ENCODE data around the gene WDR19.
"Not testable (repeated sequence)": the region's sequence is repeated elsewhere in the genome, so short reads cannot be mapped to it uniquely, and the experiment has no call there.

The WDR19 gene

GRCh38 chr4:39181905-39182638 lies at the start of gene WDR19:
WDR19 (plus strand) TSS chr4:39182529; CDS start chr4:39182558, 29 bp downstream.
- peak; percentile 96 for DNase-seq

DNA sequence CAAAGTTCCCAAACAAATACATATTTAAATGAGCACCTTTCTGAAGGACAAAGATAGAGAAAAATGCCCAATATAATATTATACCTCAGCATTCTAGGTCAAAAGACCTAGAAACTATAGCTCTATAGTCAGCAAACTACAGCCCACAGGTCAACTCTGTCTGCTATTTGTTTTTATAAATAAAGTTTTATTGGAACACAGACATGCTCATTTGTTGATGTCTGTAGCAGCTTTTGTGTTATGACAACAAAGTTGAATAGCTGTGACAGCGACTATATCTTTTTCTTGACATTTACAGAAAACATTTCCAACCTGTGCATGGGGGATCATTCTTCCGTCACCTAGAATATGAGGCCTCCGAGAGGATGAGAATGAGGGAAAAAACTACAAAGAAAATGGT lies 48.7 kb upstream of the WDR19 start:
- no peak for DNase-seq

DNA sequence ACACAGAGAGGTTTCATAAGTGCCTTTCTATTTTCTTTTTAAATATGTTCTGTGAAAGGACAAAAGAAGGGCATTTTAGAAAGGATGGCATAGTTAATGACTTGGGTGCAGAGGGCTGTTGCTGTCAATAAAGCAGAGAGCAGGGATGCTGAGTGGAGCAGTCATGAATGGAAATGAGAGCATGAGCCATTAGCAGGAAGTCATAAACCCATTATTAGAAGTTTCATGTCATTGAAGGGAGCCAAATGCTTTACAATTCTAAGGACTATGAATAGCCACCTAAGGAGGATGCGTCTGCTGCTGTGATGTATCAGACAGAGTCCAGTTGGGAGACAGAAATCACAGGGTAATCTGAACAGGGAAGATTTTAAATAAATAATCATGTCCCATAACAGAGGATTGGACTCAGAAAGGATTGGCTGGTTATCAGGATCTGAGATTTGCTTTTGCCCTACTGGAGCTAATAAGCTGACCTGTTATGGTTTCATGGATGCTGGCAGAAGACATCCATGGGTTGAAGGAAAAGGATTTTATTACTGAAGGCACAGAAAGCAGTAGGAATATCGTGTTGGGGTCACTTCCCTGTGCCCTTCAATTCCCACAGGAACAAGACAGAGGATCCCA lies 47.5 kb upstream of the WDR19 start:
- no peak for DNase-seq

DNA sequence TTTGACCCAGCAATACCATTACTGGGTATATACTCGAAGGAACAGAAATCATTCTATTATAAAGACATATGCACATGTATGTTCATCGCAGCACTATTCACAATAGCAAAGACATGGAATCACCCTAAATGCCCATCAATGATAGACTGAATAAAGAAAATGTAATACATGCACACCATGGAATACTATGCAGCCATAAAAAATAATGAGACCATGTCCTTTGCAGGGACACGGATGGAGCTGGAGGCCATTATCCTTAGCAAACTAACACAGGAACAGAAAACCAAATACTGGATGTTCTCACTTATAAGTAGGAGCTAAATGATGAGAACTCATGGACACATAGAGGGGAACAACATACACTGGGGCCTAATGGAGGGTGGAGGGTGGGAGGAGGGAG lies 44.1 kb upstream of the WDR19 start:
- DNase-seq: not testable (repeated sequence)

DNA sequence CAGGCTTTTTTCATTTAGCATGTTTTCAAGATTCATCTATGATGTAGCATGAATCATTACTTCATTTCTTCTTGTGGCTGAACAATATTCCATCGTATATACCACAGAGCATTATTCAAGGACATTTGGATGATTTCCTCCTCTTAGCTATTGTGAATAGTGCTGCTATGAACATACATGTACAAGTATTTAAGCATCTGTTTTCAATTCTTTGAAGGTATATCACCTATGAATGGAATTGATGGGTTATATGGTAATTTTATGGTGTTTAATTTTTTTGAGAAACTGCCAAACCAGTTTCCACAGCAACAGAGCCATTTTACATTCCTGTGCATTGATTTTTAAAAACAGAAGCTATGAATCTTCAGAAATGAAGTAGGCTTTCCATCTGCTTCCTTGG lies 36.1 kb upstream of the WDR19 start:
- no peak for DNase-seq

- no peak for DNase-seq
Observed at GRCh38 chr4:39154009-39154408, 28.3 kb upstream of the WDR19 start.

DNA sequence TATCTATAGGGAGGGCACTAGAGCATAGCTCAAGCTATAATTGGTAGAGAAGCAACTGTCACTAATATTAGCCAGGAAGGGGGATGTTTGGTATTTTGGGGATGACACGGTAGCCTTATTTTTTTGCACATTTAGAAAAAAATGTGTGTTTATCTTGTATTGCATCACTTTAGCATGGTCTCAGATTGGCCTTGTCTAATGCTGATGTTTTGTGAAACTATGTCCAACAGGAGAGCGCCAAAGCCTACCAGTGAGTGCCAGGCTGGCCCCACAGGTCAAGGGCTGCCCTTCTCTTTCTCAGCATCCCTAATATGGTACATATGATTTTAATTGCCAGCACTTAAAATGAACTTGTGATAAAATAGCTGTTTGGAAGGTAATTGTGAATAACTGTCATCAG lies 24.8 kb upstream of the WDR19 start:
- DNase-seq: no peak

- DNase-seq: no peak
Observed at GRCh38 chr4:39166177-39166576, 16.2 kb upstream of the WDR19 start.

GRCh38 chr4:39166669-39167068 lies 15.7 kb upstream of the WDR19 start:
- no peak for DNase-seq

DNA sequence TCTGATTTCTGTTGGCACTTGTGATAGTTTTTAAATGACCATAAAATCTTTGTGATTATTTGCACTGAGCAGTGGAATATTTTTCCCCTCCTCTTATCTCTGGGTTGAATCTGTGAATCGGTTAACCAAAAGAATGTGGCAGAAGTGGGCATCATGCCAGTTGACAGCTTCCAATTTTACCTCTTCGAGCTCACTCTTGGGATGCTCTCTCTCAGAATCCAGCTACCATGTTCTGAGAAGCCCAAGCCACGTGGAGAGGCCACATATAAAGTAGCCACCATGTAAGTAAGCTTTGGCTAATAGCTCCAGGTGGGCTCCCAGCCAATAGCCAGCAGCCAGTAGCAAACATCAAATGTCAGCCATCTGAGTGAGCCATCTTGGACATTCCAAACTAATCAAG lies 12.9 kb upstream of the WDR19 start:
- DNase-seq: no peak

DNA sequence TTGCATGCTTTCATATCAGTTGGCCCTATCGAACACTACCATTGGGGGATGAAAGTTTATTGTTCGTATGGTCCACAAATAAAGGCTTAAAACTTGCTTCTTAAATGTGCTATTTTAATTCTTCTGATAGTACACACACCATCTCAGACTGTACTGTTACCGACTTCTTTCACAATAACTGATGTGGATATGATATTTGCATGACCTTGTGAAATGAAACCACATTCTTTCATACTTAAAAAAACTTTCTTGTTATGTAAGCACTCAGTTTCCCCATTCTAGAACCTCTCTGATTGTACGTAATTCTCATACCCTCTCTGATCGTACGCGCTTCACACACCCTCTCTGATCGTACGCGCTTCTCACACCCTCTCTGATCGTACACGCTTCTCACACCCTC lies 12.0 kb upstream of the WDR19 start:
- no peak for DNase-seq

DNA sequence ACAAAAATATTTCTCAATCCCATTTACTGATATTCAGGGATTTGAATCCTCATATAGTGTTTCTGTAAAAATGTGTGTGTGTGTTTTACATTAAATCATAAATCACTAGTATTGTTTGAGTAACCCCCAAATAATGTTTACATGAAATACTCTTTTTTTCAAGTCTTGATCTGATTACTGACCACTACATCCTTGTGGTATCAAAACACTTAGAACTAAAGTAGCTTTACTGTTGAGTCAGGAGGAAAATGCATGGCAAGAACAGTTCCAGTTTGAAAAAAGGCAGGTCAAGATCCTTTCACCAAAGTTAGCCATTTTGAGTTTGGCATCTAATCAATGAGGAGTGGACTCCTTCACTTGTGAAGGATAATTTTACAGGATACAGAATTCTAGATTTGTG lies 3.6 kb upstream of the WDR19 start:
- DNase-seq: no peak

DNA sequence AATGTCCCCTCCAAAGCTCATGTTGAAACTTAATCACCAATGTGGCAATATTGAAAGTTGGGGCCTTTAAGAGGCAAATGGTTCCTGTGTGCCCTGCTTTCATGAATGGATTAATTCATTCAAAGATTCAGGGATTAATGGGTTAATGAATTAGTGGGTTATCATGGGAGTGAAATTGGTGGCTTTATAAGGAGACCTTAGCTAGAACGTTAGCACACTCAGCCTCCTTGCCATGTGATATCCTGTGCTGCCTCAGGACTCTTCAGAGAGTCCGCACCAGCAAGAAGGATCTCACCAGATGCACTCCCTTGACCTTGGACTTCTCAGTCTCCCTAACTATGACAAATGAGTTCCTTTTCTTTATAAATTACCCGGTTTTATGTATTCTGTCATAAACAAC lies 2.6 kb upstream of the WDR19 start:
- no peak for DNase-seq

GRCh38 chr4:39180629-39181028 lies 1.7 kb upstream of the WDR19 start:
- DNase-seq: not testable (repeated sequence)

- no peak for DNase-seq
Observed at GRCh38 chr4:39181520-39181904, 817 bp upstream of the WDR19 start.

GRCh38 chr4:39201963-39202362 lies 19.6 kb downstream of the WDR19 start:
- DNase-seq: no peak

GRCh38 chr4:39204543-39204942 lies 22.2 kb downstream of the WDR19 start:
- DNase-seq: no peak

DNA sequence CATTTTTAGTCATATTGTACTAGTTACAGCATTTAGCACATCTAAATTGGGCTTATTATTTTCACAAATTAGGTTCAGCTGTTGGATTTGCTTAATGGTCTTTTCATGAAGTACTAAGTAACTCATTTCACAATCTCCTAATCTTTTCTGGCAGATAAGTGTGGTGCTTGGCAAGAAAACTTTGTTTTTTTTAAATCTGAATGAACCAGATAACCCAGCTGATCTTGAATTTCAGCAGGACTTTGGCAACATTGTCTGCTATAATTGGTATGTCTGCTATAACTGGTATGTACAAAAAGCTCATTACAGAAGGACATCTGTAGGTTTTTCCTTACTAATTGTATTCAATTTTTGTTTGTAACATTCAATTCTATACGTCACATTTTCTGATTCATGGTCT lies 22.7 kb downstream of the WDR19 start:
- DNase-seq: no peak

- DNase-seq: no peak
Observed at GRCh38 chr4:39205476-39205875, 23.1 kb downstream of the WDR19 start.

DNA sequence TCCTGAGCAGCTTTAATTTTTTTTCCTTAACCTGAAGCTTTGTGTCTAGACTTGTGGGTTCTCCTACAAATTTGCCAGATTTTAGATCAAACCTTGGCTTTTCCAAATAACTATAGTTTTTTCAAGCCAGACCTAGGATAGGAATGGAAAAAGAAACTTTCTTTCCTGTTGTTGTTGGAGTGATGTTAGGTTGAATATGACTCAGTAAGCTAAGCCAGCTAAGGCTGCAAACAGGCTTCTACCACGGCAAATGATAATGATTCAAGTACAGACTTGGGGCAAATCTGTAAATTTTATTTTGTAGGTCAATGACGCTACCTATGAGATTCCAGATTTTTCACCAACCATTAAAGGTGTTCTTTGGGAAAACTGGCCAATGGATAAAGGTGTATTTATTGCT lies 45.6 kb downstream of the WDR19 start:
- DNase-seq: no peak

GRCh38 chr4:39228377-39228776 lies 46.0 kb downstream of the WDR19 start:
- no peak for DNase-seq

DNA sequence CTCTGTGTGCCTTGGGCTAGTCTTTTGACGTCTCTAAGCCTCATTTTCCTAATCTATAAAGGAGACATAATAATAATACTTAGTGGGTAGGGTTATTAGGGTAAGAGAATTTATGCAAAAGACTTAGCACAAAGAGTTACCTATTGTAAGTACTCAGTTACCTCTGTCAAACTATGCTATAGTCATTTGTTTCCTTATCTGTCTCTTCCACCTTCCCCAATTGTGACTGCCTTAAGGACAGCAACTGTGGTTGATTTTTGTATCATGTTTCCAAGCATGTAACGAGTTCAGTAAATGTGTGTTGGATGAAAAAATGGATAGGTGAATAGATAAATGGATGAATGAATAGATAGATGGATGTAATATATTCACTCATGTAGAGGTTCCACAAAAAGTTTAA lies 48.1 kb downstream of the WDR19 start:
- DNase-seq: no peak

GRCh38 chr4:39231660-39232059 lies 49.3 kb downstream of the WDR19 start:
- DNase-seq: no peak

DNA sequence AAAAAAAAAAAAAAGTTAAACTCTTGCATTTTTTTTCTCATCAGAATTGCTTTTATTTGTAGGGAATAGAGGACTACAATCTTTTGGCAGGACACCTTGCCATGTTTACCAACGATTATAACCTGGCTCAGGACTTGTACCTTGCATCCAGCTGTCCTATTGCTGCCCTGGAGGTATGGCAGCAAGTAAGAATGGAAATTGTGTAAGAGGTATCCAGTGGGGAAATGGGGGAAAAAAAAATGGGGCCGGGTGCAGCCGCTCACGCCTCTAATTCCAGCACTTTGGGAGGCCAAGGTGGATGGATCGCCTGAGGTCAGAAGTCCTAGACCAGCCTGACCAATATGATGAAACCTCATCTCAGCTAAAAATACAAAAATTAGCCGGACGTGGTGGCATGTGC lies 49.8 kb downstream of the WDR19 start:
- no peak for DNase-seq

DNA sequence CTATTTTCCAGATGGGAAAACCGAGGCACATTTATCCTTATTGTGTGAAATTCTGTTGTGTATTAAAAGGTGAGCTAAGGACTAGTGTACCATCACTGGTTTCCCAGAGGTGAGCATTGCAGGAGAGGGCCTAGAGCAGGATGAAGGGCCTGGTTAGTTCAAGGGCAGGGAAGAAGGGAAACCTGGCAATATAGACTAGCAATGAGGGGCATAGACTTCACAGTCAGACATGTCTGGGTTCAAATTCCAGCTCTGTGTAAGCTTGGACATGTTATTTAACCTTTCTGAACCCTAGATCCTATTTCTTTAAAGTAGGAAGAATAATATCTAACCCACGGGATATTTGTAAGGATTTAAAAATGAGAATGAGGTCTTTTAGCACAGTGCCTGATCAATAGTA lies 50.8 kb downstream of the WDR19 start:
- no peak for DNase-seq

All from GOT3 (cell line).